Neural progenitor cell (in vitro differentiated cells): ENCODE results near the gene FAM131A. TPM values are rescaled to one million over a fixed set of nuclear protein-coding genes. Genes with fewer than 3 reads are reported as not detected.

Source experiments
- DNase-seq: peaks from one replicate; pipeline ENCODE4 v3.0.0-alpha.2; 2016; ENCODE audit warnings: low spot score
- H2AFZ ChIP-seq: fragments of 200-600 bp; sonication (generic); replicated peaks from 2 replicates; pipeline ENCODE4 v1.6.1; 2016; ENCODE audit warnings: antibody characterized with exemption
- H3F3A ChIP-seq: fragments of 200-600 bp; sonication (generic); 2 replicates; pipeline ENCODE4 v1.6.1; 2016; ENCODE audit warnings: antibody characterized with exemption, low read depth
- H3K27ac ChIP-seq: fragments of 200-600 bp; sonication (generic); 2 replicates; pipeline ENCODE4 v1.5.1; 2016; ENCODE audit warnings: mild to moderate bottlenecking
- H3K27me3 ChIP-seq: fragments of 200-600 bp; sonication (generic); 2 replicates; pipeline ENCODE4 v1.6.1; 2016; ENCODE audit warnings: mild to moderate bottlenecking, moderate library complexity
- H3K36me3 ChIP-seq: fragments of 200-600 bp; sonication (generic); 2 replicates; pipeline ENCODE4 v1.5.1; 2016
- H3K4me1 ChIP-seq: fragments of 200-600 bp; sonication (generic); 2 replicates; pipeline ENCODE4 v1.6.1; 2016; ENCODE audit warnings: mixed run types
- H3K4me2 ChIP-seq: fragments of 200-600 bp; sonication (generic); 2 replicates; pipeline ENCODE4 v1.6.1; 2016
- H3K4me3 ChIP-seq: fragments of 200-600 bp; sonication (generic); 2 replicates; pipeline ENCODE4 v1.5.1; 2016
- H3K79me2 ChIP-seq: fragments of 200-600 bp; sonication (generic); 2 replicates; pipeline ENCODE4 v1.6.1; 2016; ENCODE audit warnings: low read depth
- H3K9ac ChIP-seq: fragments of 200-600 bp; sonication (generic); 2 replicates; pipeline ENCODE4 v1.6.1; 2016
- H3K9me3 ChIP-seq: fragments of 200-600 bp; sonication (generic); 2 replicates; pipeline ENCODE4 v1.5.1; 2016; ENCODE audit warnings: low read depth
- H4K20me1 ChIP-seq: fragments of 200-600 bp; sonication (generic); 2 replicates; pipeline ENCODE4 v1.6.1; 2016; ENCODE audit warnings: low read depth
- H3K27ac Mint-ChIP-seq: 3 replicates; pipeline ENCODE4 v1.8.0; 2021; ENCODE audit warnings: mixed read lengths
- H3K27me3 Mint-ChIP-seq: 2 replicates; pipeline ENCODE4 v1.8.0; 2022; ENCODE audit warnings: low read depth, mild to moderate bottlenecking, inconsistent platforms, moderate library complexity, mixed read lengths; ENCODE audit not compliant: insufficient read depth
- H3K36me3 Mint-ChIP-seq: 3 replicates; pipeline ENCODE4 v1.8.0; 2021; ENCODE audit warnings: mixed read lengths
- H3K4me1 Mint-ChIP-seq: 3 replicates; pipeline ENCODE4 v1.8.0; 2021; ENCODE audit warnings: mixed read lengths
- H3K4me3 Mint-ChIP-seq: 3 replicates; pipeline ENCODE4 v1.8.0; 2021; ENCODE audit warnings: mild to moderate bottlenecking, moderate library complexity, mixed read lengths
- H3K9me3 Mint-ChIP-seq: 3 replicates; pipeline ENCODE4 v1.8.0; 2020; ENCODE audit warnings: mixed read lengths
- CTCF ChIP-seq: fragments of 200-600 bp; sonication (generic); IDR thresholded peaks from 2 replicates; pipeline ENCODE4 v1.5.1; 2017; ENCODE audit warnings: antibody characterized with exemption, mild to moderate bottlenecking
- EZH2 ChIP-seq: fragments of 200-600 bp; sonication (generic); IDR thresholded peaks from 2 replicates; pipeline ENCODE4 v1.6.1; 2017; ENCODE audit warnings: antibody characterized with exemption, mild to moderate bottlenecking, moderate library complexity
- EZH2phosphoT487 ChIP-seq: fragments of 200-600 bp; sonication (generic); IDR thresholded peaks from 2 replicates; pipeline ENCODE4 v1.6.1; 2017; ENCODE audit warnings: antibody characterized with exemption
- total RNA-seq: library from RNA; depleted of rRNA; stranded (reverse); fragments of >200 nt; gene quantifications from 2 replicates; pipeline ENCODE4 v1.2.3, GENCODE V29; 2015; ENCODE audit warnings: low replicate concordance

The FAM131A gene
- total RNA-seq, 1 donor from 2014 or later = 17.2 TPM

- peaks cover 14% of the 10 kb centered on the region for H4K20me1 ChIP-seq
- no peaks in the 10 kb centered on the region for H3K36me3 ChIP-seq
- Mint-ChIP-seq H3K9me3 (no peaks in the 10 kb centered on the region), H3K4me1 (peaks cover 31% of the 10 kb centered on the region), H3K27me3 (peaks cover 10% of the 10 kb centered on the region), H3K36me3 (peaks cover 16% of the 10 kb centered on the region), H3K27ac (no peak overlapping the region), H3K4me3 (peak overlapping the region; percentile 53)
- H3K4me3 ChIP-seq = no peak overlapping the region
- H2AFZ ChIP-seq = no peak overlapping the region
- H3K9ac ChIP-seq = no peak overlapping the region
- H3K79me2 ChIP-seq = peaks cover 16% of the 10 kb centered on the region
- no peak overlapping the region for H3K4me2 ChIP-seq
- H3K27me3 ChIP-seq = no peaks in the 10 kb centered on the region
- H3K9me3 ChIP-seq = no peaks in the 10 kb centered on the region
- no peak overlapping the region for H3K27ac ChIP-seq
- H3K4me1 ChIP-seq = peaks cover 15% of the 10 kb centered on the region
- H3F3A ChIP-seq = peaks cover 14% of the 10 kb centered on the region
- DNase-seq = no peak
- TF ChIP-seq CTCF (no peak), EZH2 (no peak), EZH2phosphoT487 (no peak)
Observed at GRCh38 chr3:184355261-184356040, 18.1 kb downstream of the FAM131A start.

GRCh38 chr3:184357248-184358123 lies 20.1 kb downstream of the FAM131A start:
- H3K4me1 ChIP-seq = peaks cover 19% of the 10 kb centered on the region
- H3K27me3 ChIP-seq = no peaks in the 10 kb centered on the region
- H3K27ac Mint-ChIP-seq = no peak overlapping the region
- H3K27ac ChIP-seq = no peak overlapping the region
- H3K9me3 ChIP-seq = no peaks in the 10 kb centered on the region
- H3K79me2 ChIP-seq = peaks cover 35% of the 10 kb centered on the region
- H3K9ac ChIP-seq = no peak overlapping the region
- H3K4me1 Mint-ChIP-seq = peaks cover 17% of the 10 kb centered on the region
- H3K4me2 ChIP-seq = no peak overlapping the region
- DNase-seq = no peak
- no peak overlapping the region for H3K4me3 Mint-ChIP-seq
- H4K20me1 ChIP-seq = peaks cover 4% of the 10 kb centered on the region
- H3K4me3 ChIP-seq = no peak overlapping the region
- H3K36me3 ChIP-seq = no peaks in the 10 kb centered on the region
- peaks cover 9% of the 10 kb centered on the region for H3K27me3 Mint-ChIP-seq
- H3K9me3 Mint-ChIP-seq = no peaks in the 10 kb centered on the region
- H3F3A ChIP-seq = peaks cover 28% of the 10 kb centered on the region
- peaks cover 6% of the 10 kb centered on the region for H3K36me3 Mint-ChIP-seq
- TF ChIP-seq EZH2 = no peak
- TF ChIP-seq EZH2phosphoT487 = no peak
- TF ChIP-seq CTCF = no peak
- H2AFZ ChIP-seq = no peak overlapping the region

GRCh38 chr3:184358124-184358767 lies 20.8 kb downstream of the FAM131A start:
- H3F3A ChIP-seq = peaks cover 33% of the 10 kb centered on the region
- peaks cover 18% of the 10 kb centered on the region for H3K4me1 Mint-ChIP-seq
- H3K27ac ChIP-seq = no peak overlapping the region
- H3K27me3 Mint-ChIP-seq = peaks cover 9% of the 10 kb centered on the region
- no peak overlapping the region for H2AFZ ChIP-seq
- H4K20me1 ChIP-seq = peaks cover 4% of the 10 kb centered on the region
- no peak for DNase-seq
- H3K9me3 Mint-ChIP-seq = no peaks in the 10 kb centered on the region
- H3K9ac ChIP-seq = no peak overlapping the region
- H3K9me3 ChIP-seq = no peaks in the 10 kb centered on the region
- peaks cover 19% of the 10 kb centered on the region for H3K4me1 ChIP-seq
- no peaks in the 10 kb centered on the region for H3K27me3 ChIP-seq
- TF ChIP-seq EZH2 (no peak), EZH2phosphoT487 (no peak), CTCF (no peak)
- H3K4me3 ChIP-seq = no peak overlapping the region
- peaks cover 35% of the 10 kb centered on the region for H3K79me2 ChIP-seq
- H3K36me3 Mint-ChIP-seq = peaks cover 6% of the 10 kb centered on the region
- no peak overlapping the region for H3K27ac Mint-ChIP-seq
- no peak overlapping the region for H3K4me2 ChIP-seq
- H3K4me3 Mint-ChIP-seq = peak overlapping the region; percentile 55
- no peaks in the 10 kb centered on the region for H3K36me3 ChIP-seq
